GM21717 (cell line): Measurements from ENCODE around the gene ERFE.

Experiments
- ATAC-seq: cut with Tn5 transposase; IDR thresholded peaks from one replicate; pipeline ENCODE4 v1.9.1; 2021; ENCODE audit warnings: mild to moderate bottlenecking, moderate library complexity; ENCODE audit not compliant: unreplicated experiment

Gene ERFE

DNA sequence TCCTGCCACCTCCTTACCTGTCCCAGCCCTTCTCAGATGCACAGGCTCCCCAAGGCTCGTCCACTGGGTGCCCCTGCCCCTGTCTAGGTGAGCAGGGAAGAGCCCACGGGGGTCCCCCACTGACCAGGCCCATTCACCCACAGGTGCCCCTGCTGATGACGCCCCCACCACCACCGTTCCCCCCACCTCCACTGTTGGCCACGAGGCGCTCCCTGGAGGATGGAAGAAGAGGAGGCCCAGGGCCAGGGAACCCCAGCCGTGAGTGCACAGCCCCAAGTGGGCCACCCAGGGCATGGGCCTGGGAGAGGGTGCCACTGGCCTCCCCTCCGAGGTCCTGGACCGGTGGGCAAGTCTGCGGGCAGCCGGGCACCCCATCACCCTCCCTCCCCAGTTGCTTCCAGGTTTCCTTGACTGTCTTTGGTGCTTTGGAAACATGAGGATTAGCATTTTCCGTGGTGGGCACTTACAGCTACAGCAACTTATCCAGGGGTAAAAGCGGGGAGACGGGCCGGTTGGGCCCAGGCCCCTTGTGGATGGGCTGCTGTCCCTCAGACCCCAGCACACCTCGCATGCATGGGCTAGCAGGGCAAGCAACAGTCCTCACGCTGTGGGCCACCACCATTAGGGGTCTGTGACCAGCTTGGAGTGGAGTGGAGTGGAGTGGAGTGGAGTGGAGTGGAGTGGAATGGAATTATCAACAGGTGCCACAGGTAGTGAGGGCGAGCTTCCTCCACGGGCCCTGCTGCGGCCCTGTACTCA is 33.5 kb upstream of the ERFE start:
- no peak for ATAC-seq

DNA sequence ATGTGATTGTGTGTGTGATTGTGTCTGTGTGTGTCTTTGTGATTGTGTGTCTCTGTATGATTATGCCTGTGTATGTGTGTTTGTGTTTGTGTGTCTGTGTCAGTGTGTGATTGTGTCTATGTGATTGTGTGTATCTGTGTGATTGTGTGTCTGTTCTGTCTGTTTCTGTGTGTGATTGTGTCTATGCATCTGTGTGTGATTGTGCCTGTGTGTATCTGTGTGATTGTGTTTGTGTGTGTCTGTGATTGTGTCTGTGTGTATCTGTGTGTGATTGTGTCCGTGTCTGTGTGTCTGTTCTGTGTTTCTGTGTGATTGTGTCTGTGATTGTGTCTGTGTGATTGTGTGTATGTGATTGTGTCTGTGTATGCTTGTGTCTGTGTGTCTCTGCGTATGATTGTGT is 32.4 kb upstream of the ERFE start:
- ATAC-seq = no peak

DNA sequence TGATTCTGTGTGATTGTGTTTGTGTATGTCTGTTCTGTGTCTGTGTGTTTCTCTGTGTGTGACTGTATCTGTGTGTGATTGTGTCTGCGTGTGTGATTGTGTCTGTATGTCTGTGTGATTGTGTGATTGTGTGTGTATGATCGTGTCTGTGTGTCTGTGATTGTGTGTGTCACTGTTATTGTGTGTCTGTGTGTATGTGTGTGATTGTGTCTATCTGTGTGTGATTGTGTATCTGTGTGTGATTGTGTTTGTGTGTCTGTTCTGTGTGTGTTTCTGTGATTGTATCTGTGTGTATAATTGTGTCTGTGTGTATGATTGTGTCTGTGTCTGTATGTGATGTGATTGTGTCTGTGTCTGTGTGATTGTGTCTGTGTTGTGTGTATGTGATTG is 32.0 kb upstream of the ERFE start:
- ATAC-seq = no peak

DNA sequence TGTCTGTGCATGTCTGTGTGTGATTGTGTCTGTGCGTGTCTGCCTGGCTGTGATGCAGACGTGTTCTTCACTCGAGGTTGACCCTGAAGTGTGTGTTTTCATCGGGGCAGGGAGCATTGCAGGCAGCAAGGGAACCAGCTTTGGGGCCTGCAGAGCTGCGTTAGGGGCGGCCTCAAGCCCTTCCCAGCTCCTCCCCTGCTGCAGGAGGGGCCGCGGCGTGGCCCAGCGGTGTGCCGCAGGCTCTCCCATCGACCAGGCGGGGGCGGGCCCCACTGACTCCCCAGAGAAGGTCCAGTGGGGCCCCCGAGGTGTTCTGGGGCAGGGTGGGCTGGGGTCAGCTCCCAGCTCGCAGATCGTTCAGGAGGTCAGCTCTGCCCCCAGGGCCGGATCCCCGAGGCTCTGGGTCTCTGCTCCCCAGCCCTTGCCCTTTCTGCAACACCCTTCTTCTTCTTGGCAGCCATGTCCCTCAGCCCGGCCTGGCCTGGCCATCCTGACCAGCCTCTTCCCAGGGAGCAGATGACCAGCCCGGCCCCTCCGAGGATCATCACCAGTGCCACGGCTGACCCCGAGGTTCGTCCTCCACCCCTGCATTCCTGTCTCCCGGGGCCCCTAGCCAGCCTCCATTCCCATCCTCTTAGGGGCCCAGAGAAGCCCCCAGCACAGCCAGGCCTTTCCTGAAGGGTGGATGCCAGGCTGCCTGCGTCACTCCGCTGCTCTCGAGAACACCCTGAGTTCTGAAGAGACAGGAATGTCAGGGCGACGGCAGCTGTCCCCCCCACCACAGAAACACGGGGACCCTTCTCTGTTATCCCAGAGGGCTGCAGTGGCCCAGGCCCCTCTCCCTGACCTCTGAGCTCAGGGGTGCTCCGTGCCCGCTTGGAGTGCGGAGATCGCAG is 31.4 kb upstream of the ERFE start:
- ATAC-seq = no peak

DNA sequence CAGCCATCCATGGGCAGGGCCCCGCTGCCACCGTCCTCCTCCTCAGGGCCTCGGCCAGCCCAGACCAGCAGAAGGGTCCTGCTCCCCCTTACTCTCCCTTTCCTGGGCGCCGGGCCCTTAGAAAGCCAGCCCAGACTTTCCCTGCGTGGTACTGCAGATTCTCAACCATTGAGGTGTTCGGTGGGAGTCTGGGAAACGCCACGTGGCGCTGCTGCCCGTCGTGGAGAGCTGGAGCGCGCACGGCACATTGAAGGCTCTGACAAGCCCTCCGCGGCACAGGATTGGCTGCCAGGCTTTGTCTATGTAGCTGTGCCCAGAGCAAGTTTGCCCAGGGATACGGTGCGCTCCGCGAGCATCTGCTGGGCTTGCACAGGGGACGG is 30.7 kb upstream of the ERFE start:
- no peak for ATAC-seq

DNA sequence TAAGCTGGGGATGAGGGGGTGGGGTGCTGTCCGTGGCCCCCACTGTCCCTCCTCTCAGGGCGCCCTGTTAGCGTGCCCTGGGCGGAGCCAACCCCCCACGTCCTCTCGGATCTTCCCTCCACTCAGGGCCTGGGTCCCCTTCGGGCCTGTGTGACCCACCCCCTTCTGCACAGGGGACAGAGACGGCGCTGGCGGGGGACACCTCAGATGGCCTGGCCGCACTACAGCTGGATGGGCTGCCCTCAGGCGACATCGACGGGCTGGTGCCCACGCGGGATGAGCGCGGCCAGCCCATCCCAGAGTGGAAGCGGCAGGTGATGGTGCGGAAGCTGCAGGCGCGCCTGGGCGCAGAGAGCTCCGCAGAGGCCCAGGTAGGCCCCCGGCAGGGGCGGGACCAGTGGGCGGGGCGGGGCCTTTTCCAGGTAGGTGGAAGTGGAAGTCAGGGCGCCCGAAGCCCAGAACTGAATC is 30.2 kb upstream of the ERFE start:
- no peak for ATAC-seq

DNA sequence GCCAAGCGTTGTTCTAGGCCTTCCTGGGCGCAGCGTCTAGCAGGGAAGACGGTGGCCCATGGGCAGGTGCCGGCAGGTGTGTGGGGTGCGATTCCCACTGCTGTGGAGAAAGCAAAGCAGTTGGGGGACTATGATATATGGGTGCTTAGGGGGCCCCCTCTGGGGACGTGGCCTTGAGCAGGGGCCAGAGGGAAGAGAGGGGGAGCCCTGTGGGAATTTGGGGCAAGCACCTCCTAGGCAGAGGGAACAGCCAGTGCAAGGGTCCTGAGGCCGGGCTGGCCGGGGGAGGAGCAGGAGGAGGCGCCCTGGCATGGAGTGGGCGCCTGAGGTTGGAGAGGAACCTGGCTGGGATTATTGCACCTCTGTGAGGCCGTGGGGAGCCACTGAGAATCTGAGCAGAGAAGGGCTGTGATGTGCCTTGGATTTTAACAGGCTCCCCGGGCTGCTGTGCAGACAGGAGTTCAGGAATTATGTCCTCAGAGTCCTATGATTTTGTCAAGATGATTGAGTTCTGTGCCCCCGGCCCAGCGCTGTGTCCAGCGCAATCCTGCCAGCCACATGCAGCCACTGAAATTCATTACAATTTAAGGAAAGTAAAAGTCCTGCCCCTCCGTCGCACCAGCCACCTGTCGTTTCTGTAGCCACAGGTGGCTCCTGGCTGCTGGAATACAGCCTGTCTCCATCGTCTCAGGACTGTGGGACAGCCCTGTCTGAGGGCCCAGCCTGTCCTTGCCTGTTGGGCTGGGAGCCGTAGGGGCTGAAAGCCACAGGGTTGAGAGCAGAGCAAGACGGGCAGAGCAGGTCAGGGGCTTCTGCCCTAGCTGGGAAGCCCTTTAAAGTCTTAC is 29.4 kb upstream of the ERFE start:
- no peak for ATAC-seq

DNA sequence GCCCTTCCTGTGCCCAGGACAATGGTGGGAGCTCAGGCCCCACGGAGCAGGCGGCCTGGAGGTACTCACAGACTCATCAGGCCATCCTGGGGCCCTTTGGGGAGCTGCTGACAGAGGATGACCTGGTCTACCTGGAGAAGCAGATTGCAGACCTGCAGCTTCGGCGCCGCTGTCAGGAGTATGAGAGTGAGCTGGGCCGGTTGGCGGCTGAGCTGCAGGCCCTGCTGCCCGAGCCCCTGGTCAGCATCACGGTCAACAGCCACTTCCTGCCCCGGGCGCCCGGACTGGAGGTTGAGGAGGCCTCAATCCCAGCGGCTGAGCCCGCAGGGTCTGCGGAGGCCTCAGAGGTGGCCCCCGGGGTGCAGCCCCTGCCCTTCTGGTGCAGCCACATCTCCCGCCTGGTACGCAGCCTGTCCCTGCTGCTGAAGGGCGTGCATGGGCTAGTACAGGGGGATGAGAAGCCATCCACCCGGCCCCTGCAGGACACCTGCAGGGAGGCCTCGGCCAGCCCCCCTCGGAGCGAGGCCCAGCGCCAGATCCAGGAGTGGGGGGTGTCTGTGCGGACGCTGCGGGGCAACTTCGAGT is 28.6 kb upstream of the ERFE start:
- ATAC-seq = no peak

DNA sequence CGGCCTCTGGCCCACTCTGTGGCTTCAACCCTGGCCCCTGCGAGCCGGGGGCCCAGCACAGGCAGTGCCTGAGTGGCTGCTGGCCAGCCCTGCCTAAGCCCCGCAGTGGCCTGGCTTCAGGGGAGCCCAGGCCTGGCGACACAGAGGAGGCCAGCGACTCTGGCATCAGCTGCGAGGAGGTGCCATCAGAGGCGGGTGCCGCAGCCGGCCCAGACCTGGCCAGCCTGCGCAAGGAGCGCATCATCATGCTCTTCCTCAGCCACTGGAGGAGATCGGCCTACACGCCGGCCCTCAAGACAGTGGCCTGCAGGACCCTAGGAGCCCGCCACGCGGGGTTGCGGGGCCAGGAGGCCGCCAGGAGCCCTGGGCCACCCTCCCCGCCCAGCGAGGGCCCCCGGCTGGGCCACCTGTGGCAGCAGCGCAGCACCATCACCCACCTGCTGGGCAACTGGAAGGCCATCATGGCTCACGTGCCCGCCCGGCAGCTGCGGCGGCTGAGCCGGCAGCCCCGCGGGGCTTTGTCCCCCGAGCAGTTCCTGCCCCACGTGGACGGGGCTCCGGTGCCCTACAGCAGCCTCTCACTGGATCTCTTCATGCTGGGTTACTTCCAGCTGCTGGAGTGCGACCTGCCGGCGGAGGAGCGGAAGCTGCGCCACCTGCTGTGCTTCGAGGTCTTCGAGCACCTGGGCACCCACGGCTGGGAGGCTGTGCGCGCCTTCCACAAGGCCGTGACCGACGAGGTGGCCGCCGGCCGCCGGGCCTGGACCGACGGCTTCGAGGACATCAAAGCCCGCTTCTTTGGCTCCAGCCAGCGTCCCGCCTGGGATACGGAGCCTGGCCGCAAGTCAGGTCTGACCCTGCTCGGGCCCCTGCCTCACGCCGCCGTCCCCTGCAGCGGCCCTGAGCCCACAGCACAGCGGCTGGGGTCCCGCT is 27.8 kb upstream of the ERFE start:
- ATAC-seq = no peak

DNA sequence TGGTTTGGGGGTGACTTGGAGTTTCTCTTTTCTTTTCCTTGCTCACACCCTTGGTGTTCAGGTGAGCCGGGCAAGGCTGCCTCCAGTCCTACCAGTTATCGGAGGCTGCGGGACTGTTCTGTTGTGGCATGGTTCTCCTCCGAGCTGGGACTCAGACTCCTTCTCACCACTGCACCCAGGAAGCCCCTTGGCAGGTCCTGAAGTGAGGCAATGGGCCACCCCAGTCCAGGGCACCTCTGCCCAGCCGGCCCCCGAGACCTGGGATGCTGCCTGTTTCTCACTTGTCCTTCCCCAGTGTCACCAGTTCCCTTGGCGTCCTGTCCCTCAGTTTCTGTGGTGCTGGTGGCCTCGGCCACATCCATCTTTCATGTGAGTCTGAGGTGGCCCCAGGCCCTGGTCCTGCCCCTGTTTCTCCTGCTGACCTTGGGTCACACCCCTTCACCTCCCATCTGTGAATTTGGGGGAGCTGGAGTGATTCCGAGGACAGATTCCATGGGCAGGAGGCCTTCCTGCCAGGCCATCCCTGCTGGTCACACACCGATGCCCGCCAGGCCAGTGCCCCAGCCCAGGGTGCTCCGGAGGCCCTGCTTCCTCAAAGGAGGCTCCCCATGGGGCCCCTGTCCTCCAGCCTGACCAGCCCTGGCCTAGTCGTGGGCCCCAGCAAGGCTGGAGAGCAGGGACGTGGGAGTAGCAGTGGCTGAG is 26.9 kb upstream of the ERFE start:
- ATAC-seq = no peak

DNA sequence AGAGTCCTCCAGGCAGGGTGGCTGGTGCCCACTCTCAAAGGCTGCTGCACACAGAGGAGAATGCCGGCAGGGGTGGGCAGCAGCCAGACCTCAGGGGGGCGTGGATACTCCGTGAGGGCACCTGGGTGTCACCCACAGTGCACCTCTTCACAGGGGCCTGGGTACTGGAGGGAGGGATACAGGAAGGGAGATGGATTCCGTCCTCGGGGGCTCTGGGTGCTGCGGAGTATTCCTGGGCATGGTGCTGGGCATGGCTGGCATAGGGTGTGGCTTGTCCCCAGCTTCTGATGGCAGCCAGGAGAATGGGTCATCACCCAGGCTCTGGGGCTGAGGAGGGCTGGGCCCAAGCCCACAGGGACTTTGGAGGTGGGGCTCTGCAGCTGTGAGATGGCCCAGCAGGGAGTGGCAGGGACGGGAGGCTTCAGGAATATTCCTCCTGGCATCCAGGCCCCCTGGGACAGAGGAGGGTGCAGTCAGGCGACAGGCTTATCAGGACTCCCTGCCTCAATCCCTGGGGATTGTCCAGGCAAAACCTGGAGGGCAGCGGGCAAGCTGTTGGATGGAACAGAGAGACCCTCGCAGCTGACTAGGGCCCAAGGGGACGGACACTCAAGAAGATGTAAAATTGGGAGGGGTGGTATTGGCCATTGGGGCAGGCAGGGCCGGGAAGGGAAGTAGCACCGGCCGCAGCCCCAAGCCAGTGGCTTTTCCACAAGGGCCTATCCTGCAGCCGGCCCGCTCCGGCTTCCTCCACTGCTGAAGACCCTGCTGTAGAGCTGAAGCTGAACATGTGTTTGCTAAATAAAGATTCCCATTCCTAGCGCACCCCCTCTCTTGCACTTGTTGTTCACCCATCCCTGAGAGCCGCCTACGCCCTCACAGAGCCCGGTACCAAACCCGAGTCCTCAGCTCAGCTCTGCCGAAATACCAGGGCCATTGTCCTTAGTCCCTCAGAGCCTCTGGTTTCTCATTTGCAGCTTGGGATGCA is 26.0 kb upstream of the ERFE start:
- no peak for ATAC-seq

DNA sequence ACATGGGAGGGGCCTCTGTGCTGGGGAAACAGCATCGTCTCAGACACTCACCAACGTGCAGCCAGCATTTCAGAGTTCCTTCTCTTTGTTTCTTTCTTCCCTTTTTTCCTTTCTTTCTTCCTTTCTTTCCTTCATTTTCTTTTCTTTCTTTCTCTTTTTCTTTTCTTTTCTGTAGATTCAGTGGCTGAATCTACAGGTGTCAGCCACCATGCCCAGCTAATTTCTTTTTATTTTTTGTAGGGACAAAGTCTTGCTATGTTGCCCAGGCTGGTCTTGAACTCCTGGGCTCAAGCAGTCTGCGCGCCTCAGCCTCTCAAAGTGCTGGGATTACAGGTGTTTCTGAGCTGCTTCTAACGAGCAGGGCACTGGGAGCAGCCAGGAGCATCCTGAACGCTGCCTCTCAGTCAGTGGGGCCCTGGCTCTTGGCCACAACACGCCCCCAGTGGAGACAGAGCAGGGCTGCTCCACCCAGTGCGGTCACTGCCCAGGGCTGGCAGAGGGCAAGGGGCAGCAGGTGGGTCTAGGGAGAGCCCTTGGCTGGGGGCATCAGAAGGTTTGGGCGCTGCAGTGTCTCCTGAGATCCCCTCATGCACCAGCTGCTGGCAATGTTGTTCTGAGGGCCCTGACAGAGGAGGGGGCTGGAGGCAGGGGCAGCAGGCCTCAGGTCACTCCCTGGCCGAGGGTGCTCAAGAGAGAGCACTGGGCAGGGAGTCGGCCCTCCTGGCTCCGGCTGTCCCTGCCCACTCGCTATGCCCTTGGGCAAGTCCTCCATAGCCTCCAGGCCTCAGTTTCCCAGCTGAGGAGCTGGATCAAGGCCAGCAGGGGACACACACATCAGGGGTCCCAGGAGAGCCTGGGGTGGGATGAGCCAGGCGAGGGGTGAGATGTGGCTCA is 25.0 kb upstream of the ERFE start:
- ATAC-seq = no peak

DNA sequence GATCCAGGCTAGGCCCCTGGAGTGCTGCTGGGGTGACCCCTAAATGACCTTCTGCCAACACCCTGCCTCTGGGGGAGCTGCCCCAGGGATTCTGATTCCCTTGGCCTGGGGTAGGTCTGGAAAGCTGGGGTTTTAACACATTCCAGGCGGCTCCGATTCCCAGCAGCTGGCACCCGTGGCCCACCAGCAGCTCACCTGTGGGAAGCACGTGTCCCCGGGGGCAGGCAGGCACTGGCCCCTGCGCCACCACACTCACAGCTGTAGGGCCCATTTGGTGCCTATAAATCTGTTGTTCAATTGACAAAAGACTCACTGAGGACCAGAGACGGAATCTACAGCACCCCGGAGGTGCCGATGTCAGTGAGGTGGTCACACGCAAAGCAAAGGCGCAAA is 24.4 kb upstream of the ERFE start:
- ATAC-seq = no peak

DNA sequence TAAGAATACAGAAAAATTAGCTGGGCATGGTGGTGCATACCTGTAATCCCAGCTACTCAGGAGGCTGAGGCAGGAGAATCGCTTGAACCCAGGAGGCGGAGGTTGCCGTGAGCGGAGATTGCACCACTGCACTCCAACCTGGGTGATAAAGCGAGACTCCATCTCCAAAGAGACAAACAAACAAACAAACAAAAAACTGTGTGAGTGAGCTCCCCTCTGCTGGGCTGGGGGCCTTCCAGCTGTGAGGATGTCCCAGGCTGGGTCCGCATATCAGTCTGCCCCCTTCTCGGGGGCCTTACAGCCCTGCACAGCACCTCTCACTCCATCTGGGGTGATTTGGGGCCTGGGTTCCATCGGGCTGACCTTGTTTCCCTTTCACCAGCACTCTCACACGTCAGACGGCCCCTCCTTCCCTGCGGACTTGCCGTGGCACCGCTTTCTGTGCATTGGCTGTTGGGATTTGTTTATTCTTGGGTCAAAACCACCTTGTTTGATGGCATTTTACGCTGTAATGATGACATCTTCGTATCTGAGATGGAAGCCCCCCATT is 23.1 kb upstream of the ERFE start:
- ATAC-seq = no peak

DNA sequence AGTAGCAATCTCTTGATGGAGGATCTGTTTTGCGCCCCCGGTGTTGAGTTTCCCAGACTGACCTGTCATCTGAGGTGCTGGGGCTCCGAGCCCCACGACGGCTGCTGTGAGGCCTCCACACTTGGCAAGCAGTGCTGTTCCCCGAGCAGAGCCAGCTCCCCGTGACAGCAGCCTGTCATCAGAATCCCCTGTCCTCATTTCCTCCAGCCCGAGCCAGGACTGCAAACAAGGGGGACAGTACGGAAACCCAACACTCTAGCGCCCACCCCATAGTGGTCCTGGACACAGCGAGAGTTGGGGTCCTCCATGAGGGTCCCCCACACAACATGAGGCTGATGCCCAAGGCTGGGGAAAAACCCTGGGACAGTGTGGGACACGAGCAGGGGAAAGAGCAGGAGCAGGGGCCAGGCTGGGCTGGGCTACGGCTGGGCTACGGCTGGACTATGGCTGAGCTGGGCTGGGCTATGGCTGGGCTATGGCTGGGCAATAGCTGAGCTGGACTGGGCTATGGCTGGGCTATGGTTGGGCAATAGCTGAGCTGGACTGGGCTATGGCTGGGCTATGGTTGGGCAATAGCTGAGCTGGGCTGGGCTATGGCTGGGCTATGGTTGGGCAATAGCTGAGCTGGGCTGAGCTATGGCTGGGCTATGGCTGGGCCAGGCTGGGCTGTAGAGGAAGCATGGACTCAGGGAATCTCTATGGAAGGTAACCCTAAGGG is 21.8 kb upstream of the ERFE start:
- no peak for ATAC-seq

DNA sequence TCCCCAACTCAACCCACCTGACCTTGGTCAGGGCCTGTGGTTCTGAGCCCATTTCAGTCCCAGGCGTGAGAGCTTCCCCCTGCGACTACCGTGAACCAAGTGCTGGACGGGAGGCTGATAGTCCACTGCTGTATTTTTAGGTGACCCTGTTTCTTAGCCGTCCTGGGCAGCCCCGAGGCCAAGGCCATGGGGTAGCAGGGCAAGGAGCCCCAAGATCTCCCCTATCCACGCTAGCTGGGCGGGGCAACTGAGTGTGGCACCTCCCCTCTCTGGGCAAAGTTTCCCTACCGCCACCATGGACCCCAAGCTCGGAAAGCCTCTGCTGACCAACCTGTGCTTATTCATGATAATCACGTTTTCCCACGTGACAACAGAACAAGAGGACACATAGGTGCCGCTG is 20.9 kb upstream of the ERFE start:
- no peak for ATAC-seq
